H1 (cell line): Measurements from ENCODE around the gene GCK.

Experiments
- CTCF ChIP-seq, 3 experiments: IDR thresholded peaks; 1 replicate in 2 of 3; 2 replicates in 1 of 3; pipeline versions ENCODE4 v1.5.1 to v1.6.1; 2011; ENCODE audit warnings: low read length in 3 of 3, mild to moderate bottlenecking in 3 of 3, inconsistent platforms in 2 of 3, low read depth in 1 of 3, moderate library complexity in 1 of 3; ENCODE audit not compliant: insufficient read depth in 1 of 3; ENCODE audit errors: control extremely low read depth in 1 of 3
- EGR1 ChIP-seq: IDR thresholded peaks from 2 replicates; pipeline ENCODE4 v1.6.1; 2011; ENCODE audit warnings: low read depth, low read length, borderline replicate concordance
- JUND ChIP-seq: IDR thresholded peaks from 2 replicates; pipeline ENCODE4 v1.6.1; 2011; ENCODE audit warnings: mild to moderate bottlenecking, improper control_type of control experiment, low read length

GRCh38 chr7:44123190-44124003 lies 65.8 kb downstream of the GCK start, which contains the start of gene POLD2:
- TF ChIP-seq CTCF (IDR thresholded peaks at IDR 0.05; ENCODE audit: control extremely low read depth in 1 of 3, insufficient read depth in 1 of 3, low read depth in 1 of 3, low read length in 3 of 3) (no peak), EGR1 (no peak), JUND (no peak)
